IMR-90 (cell line): ENCODE data around the gene OPRL1. TPM values are rescaled to one million over a fixed set of nuclear protein-coding genes. Genes with fewer than 3 reads are reported as not detected.

ENCODE experiments used
- ATAC-seq: fragments of 200-7000 bp; cut with Tn5 transposase; 2 replicates; pipeline ENCODE4 v1.9.1; 2020; ENCODE audit warnings: low read depth, mild to moderate bottlenecking, moderate library complexity
- BruUV-seq: library from RNA; stranded (reverse); fragments of 400-500 nt; replicated peaks from 2 replicates; lab custom pipeline; 2021; lab: Mats Ljungman, UMichigan
- CTCF ChIA-PET: fragments of 300-600 bp; formaldehyde crosslinking; extraction: SDS; loops from one replicate; lab custom pipeline; 2021; ENCODE audit warnings: antibody characterized with exemption; lab: Yijun Ruan, JAX
- POLR2A ChIA-PET: fragments of 300-600 bp; sonication (Branson Sonifier 250); formaldehyde crosslinking; loops from one replicate; lab custom pipeline; 2022; ENCODE audit warnings: antibody characterized with exemption; ENCODE audit not compliant: unreplicated experiment; lab: Charles Lee
- DNase-seq: peaks from one replicate; pipeline ENCODE4 v3.0.0; 2013
- H2AFZ ChIP-seq: replicated peaks from 2 replicates; pipeline ENCODE3; 2013; ENCODE audit warnings: low read length, mild to moderate bottlenecking; ENCODE audit not compliant: poor library complexity
- H2AK5ac ChIP-seq: 2 replicates; pipeline ENCODE4 v1.6.1; 2013; ENCODE audit warnings: low read depth, low read length, inconsistent platforms
- H2AK9ac ChIP-seq: replicated peaks from 2 replicates; pipeline ENCODE3; 2013; ENCODE audit warnings: mild to moderate bottlenecking, low read depth, low read length, moderate library complexity; ENCODE audit not compliant: poor library complexity
- H2BK120ac ChIP-seq: 2 replicates; pipeline ENCODE4 v1.6.1; 2013; ENCODE audit warnings: low read depth, low read length, inconsistent platforms
- H2BK15ac ChIP-seq: 3 replicates; pipeline ENCODE4 v1.6.1; 2013; ENCODE audit warnings: low read depth, low read length, inconsistent platforms
- H2BK20ac ChIP-seq: 2 replicates; pipeline ENCODE4 v1.6.1; 2013; ENCODE audit warnings: low read depth, mild to moderate bottlenecking, inconsistent platforms, low read length, moderate library complexity
- H2BK5ac ChIP-seq: 2 replicates; pipeline ENCODE4 v1.6.1; 2013; ENCODE audit warnings: mild to moderate bottlenecking, low read depth, low read length, inconsistent platforms; ENCODE audit not compliant: poor library complexity, severe bottlenecking
- H3K14ac ChIP-seq: replicated peaks from 2 replicates; pipeline ENCODE4 v1.6.1; 2013; ENCODE audit warnings: low read depth, low read length, inconsistent platforms
- H3K18ac ChIP-seq: 2 replicates; pipeline ENCODE4 v1.6.1; 2013; ENCODE audit warnings: low read depth, low read length, control low read depth
- H3K23ac ChIP-seq: 2 replicates; pipeline ENCODE4 v1.6.1; 2013; ENCODE audit warnings: low read depth, low read length, inconsistent platforms
- H3K27ac ChIP-seq: 2 replicates; pipeline ENCODE4 v1.5.1; 2013; ENCODE audit warnings: mild to moderate bottlenecking, control low read depth, low read length; ENCODE audit not compliant: insufficient read depth
- H3K27me3 ChIP-seq: 2 replicates; pipeline ENCODE4 v1.6.1; 2013; ENCODE audit warnings: low read length; ENCODE audit not compliant: control insufficient read depth, insufficient read depth
- H3K36me3 ChIP-seq: 2 replicates; pipeline ENCODE4 v1.6.1; 2013; ENCODE audit warnings: low read length, mixed read lengths; ENCODE audit not compliant: control insufficient read depth, insufficient read depth
- H3K4ac ChIP-seq: 2 replicates; pipeline ENCODE4 v1.6.1; 2013; ENCODE audit warnings: low read depth, low read length, inconsistent platforms
- H3K4me1 ChIP-seq: 2 replicates; pipeline ENCODE4 v1.6.1; 2013; ENCODE audit warnings: low read length, mixed read lengths; ENCODE audit not compliant: control insufficient read depth, insufficient read depth
- H3K4me2 ChIP-seq: 2 replicates; pipeline ENCODE4 v1.6.1; 2013; ENCODE audit warnings: low read depth, mild to moderate bottlenecking, control low read depth, low read length, moderate library complexity
- H3K4me3 ChIP-seq: 2 replicates; pipeline ENCODE4 v1.5.1; 2013; ENCODE audit warnings: low read depth, mild to moderate bottlenecking, control low read depth, low read length, moderate library complexity; ENCODE audit not compliant: insufficient read depth
- H3K56ac ChIP-seq: 2 replicates; pipeline ENCODE4 v1.6.1; 2013; ENCODE audit warnings: low read length, inconsistent platforms; ENCODE audit not compliant: insufficient read depth; ENCODE audit errors: extremely low read depth
- H3K79me1 ChIP-seq, 2 experiments: 2 replicates each; pipeline ENCODE4 v1.6.1; 2013; ENCODE audit warnings: low read length in 2 of 2, inconsistent platforms in 1 of 2, low read depth in 1 of 2
- H3K9ac ChIP-seq: 2 replicates; pipeline ENCODE4 v1.6.1; 2013; ENCODE audit warnings: low read depth, low read length, control low read depth
- H3K9me1 ChIP-seq: 2 replicates; pipeline ENCODE4 v1.6.1; 2013; ENCODE audit warnings: low read length, inconsistent platforms; ENCODE audit not compliant: insufficient read depth
- H3K9me3 ChIP-seq: 2 replicates; pipeline ENCODE4 v1.6.1; 2013; ENCODE audit warnings: low read length; ENCODE audit not compliant: control insufficient read depth, insufficient read depth
- H4K20me1 ChIP-seq: 2 replicates; pipeline ENCODE4 v1.6.1; 2013; ENCODE audit warnings: low read length, inconsistent platforms; ENCODE audit not compliant: insufficient read depth
- H4K5ac ChIP-seq: 2 replicates; pipeline ENCODE4 v1.6.1; 2013; ENCODE audit warnings: mild to moderate bottlenecking, low read depth, low read length, control low read depth
- H4K8ac ChIP-seq, 2 experiments: 2 replicates each; pipeline ENCODE4 v1.6.1; 2013; ENCODE audit warnings: low read depth in 2 of 2, low read length in 2 of 2, control low read depth in 1 of 2, inconsistent platforms in 1 of 2
- H4K91ac ChIP-seq: 2 replicates; pipeline ENCODE4 v1.6.1; 2013; ENCODE audit warnings: low read depth, low read length, inconsistent platforms; ENCODE audit not compliant: insufficient read depth
- ELK1 ChIP-seq: fragments of 150-350 bp; IDR thresholded peaks from 2 replicates; pipeline ENCODE4 v1.6.1; 2016; ENCODE audit warnings: low read depth, mild to moderate bottlenecking, low read length, moderate library complexity, borderline replicate concordance
- MAZ ChIP-seq: IDR thresholded peaks from 2 replicates; pipeline ENCODE4 v1.6.1; 2012; ENCODE audit warnings: low read depth, mild to moderate bottlenecking, low read length, improper control_type of control experiment, moderate library complexity, borderline replicate concordance
- WGBS, 2 experiments: methylation state at CpG; one replicate each; pipeline versions ENCODE4 v1.1.5 to v1.1.7; 2013; ENCODE audit warnings: missing lambda C conversion rate in 2 of 2; ENCODE audit not compliant: insufficient read length in 1 of 2; ENCODE audit errors: extremely low coverage in 2 of 2; 5-methylcytosine and 5-hydroxymethylcytosine counted together
- dilution Hi-C: fragments of 300-500 bp; cut with HindIII; formaldehyde crosslinking; loops from one replicate; pipeline ENCODE4 v1.14.3; 2018; ENCODE audit warnings: low sequenced_read_pairs; ENCODE audit not compliant: unreplicated experiment
- in situ Hi-C: fragments of 300-500 bp; cut with MboI; formaldehyde crosslinking; loops from 3 replicates; pipeline ENCODE4 v1.14.3; 2019; ENCODE audit warnings: low sequenced_read_pairs, inconsistent platforms, mixed read lengths
- intact Hi-C: fragments of 100-400 bp; cut with micrococcal nuclease; formaldehyde crosslinking; loops from 2 replicates; pipeline ENCODE4 v1.10.0; 2022
- polyA plus RNA-seq, 3 experiments: library from polyadenylated mRNA; depleted of rRNA; stranded (reverse); fragments of >200 nt; gene quantifications; 2 replicates each; pipeline ENCODE4 v1.2.3, GENCODE V29; 2012; ENCODE audit warnings: low replicate concordance in 1 of 3
- total RNA-seq: library from RNA; depleted of rRNA; stranded (reverse); fragments of >200 nt; gene quantifications from 2 replicates; pipeline ENCODE4 v1.2.3, GENCODE V29; 2012

The OPRL1 gene
- total and polyA plus RNA-seq, 2 of the 4 experiments (the other 2 are of a cell fraction), result 0.36 to 1.2 TPM

- H3K36me3 ChIP-seq, result no peaks in the 10 kb centered on the region
- H2AK5ac ChIP-seq, result no peak overlapping the region
- no peak overlapping the region for H3K4me2 ChIP-seq
- no peaks in the 10 kb centered on the region for H3K9me3 ChIP-seq
- no peak overlapping the region for H3K4me3 ChIP-seq
- no peaks in the 10 kb centered on the region for H3K4me1 ChIP-seq
- H3K27me3 ChIP-seq, result peaks cover 30% of the 10 kb centered on the region
- H3K18ac ChIP-seq, result no peak overlapping the region
- no peaks in the 10 kb centered on the region for H4K20me1 ChIP-seq
- H3K23ac ChIP-seq, result no peak overlapping the region
- no peak overlapping the region for H2BK120ac ChIP-seq
- no TSS peak for BruUV-seq
- H3K9me1 ChIP-seq, result no peaks in the 10 kb centered on the region
- DNase-seq (no peak), ATAC-seq (no peak; the same call in 1 of the 2 replicates)
- no peak for TF ChIP-seq ELK1
- TF ChIP-seq MAZ, result no peak
- no peak overlapping the region for H3K56ac ChIP-seq
- no peak overlapping the region for H2BK20ac ChIP-seq
- in situ Hi-C loops (no loop called here), dilution Hi-C loops (no loop called here), intact Hi-C loops (loop anchor here (1.0 kb wide), 4 partner anchors 37 to 582 kb away; no protein-coding TSS in a partner anchor)
- H2BK15ac ChIP-seq, result no peak overlapping the region
- H4K91ac ChIP-seq, result no peak overlapping the region
- WGBS, 2 experiments, result 80% methylated on average over 3 of the region's 14 CpGs; no CpG with 5 or more reads in 1 of the 2 experiments
- H3K9ac ChIP-seq, result no peak overlapping the region
- no peak overlapping the region for H2BK5ac ChIP-seq
- ChIA-PET CTCF (interaction anchor here (0.6 to 2.0 kb wide), 5 partner anchors 36 to 140 kb away, joined by 3 to 8 read pairs (median 3); no protein-coding TSS in a partner anchor), POLR2A (no interaction called here)
- H4K8ac ChIP-seq, result peak overlapping the region in 1 of 2 experiments; percentile 30; a peak in 1 of 4 replicates
- H2AK9ac ChIP-seq, result peak overlapping the region; percentile 74
- H3K4ac ChIP-seq, result no peak overlapping the region
- H4K5ac ChIP-seq, result no peak overlapping the region
- no peak overlapping the region for H3K27ac ChIP-seq
- no peak overlapping the region for H3K14ac ChIP-seq
- no peaks in the 10 kb centered on the region for H3K79me1 ChIP-seq
- peak overlapping the region; percentile 94 for H2AFZ ChIP-seq
These were observed 39.9 kb downstream of the OPRL1 start for GRCh38 chr20:64119681-64120341.
